ENCODE measurements around the gene PHF21B.
"Not testable (repeated sequence)": the region's sequence is repeated elsewhere in the genome, so short reads cannot be mapped to it uniquely, and the experiment has no call there.

- not testable (repeated sequence) for TF ChIP-seq USF2 (IDR thresholded peaks at IDR 0.05; ENCODE audit: low read length); CTCF (IDR thresholded peaks at IDR 0.05; ENCODE audit: control extremely low read depth in 1 of 3, insufficient read depth in 1 of 3, low read depth in 1 of 3, low read length in 3 of 3); EZH2 (IDR thresholded peaks at IDR 0.05; ENCODE audit: low read depth, low read length, severe bottlenecking); SP1 (IDR thresholded peaks at IDR 0.05; ENCODE audit: low read depth, low read length); SUZ12 (IDR thresholded peaks at IDR 0.05; ENCODE audit: low read length); CBX8 (IDR thresholded peaks at IDR 0.05; ENCODE audit: borderline replicate concordance, low read depth, low read length); POLR2A (IDR thresholded peaks at IDR 0.05; ENCODE audit: control extremely low read depth in 1 of 2, low read depth in 2 of 2, low read length in 2 of 2); POLR2AphosphoS5 (IDR thresholded peaks at IDR 0.05; ENCODE audit: low read depth, low read length); ATF2 (IDR thresholded peaks at IDR 0.05; ENCODE audit: low read length); TAF1 (IDR thresholded peaks at IDR 0.05; ENCODE audit: low read depth, low read length); GABPA (IDR thresholded peaks at IDR 0.05; ENCODE audit: borderline replicate concordance, insufficient read depth, low read length); RAD21 (IDR thresholded peaks at IDR 0.05 in 1 of 2, conservative IDR thresholded peaks at IDR 0.05 in 1 of 2; ENCODE audit: low read depth in 2 of 2, low read length in 2 of 2); KDM4A (IDR thresholded peaks at IDR 0.05; ENCODE audit: low read depth, low read length, severe bottlenecking)
These were observed 88.0 kb downstream of the PHF21B start for GRCh38 chr22:44921766-44922165.

All from H1 (cell line).